ENCODE data around the gene VIT. TPM values are rescaled to one million over a fixed set of nuclear protein-coding genes. Genes with fewer than 3 reads are reported as not detected.

The VIT gene
- total RNA-seq, 1 donor from 2014 or later: 4.2 TPM

- no peak for TF ChIP-seq CTCF (IDR thresholded peaks at IDR 0.05)
- no peaks in the 10 kb centered on the region for H3K4me1 ChIP-seq
- no peaks in the 10 kb centered on the region for H3K27me3 ChIP-seq (ENCODE audit: low read depth)
- ATAC-seq: no peak
- no peaks in the 10 kb centered on the region for H3K9me3 ChIP-seq
- H3K36me3 ChIP-seq: no peaks in the 10 kb centered on the region
- intact Hi-C loops (cut with DNase I): no loop called here
- no peak for DNase-seq
- no peak overlapping the region for H3K27ac ChIP-seq
- H3K4me3 ChIP-seq: no peak overlapping the region
Observed at GRCh38 chr2:36731941-36732672, 35.6 kb downstream of the VIT start.

- H3K36me3 ChIP-seq: no peaks in the 10 kb centered on the region
- no peak overlapping the region for H3K4me3 ChIP-seq
- no peaks in the 10 kb centered on the region for H3K4me1 ChIP-seq
- no peaks in the 10 kb centered on the region for H3K27me3 ChIP-seq (ENCODE audit: low read depth)
- H3K9me3 ChIP-seq: no peaks in the 10 kb centered on the region
- intact Hi-C loops (cut with DNase I): no loop called here
- H3K27ac ChIP-seq: no peak overlapping the region
- no peak for DNase-seq
- no peak for TF ChIP-seq CTCF (IDR thresholded peaks at IDR 0.05)
- ATAC-seq: no peak
Observed at GRCh38 chr2:36732673-36733036, 36.1 kb downstream of the VIT start.

GRCh38 chr2:36733215-36733614, 36.7 kb downstream of the VIT start:
- no peak for ATAC-seq
- H3K27ac ChIP-seq: no peak overlapping the region
- no peaks in the 10 kb centered on the region for H3K27me3 ChIP-seq (ENCODE audit: low read depth)
- intact Hi-C loops (cut with DNase I): no loop called here
- H3K36me3 ChIP-seq: no peaks in the 10 kb centered on the region
- H3K9me3 ChIP-seq: no peaks in the 10 kb centered on the region
- H3K4me1 ChIP-seq: no peaks in the 10 kb centered on the region
- no peak overlapping the region for H3K4me3 ChIP-seq
- DNase-seq: no peak
- TF ChIP-seq CTCF (IDR thresholded peaks at IDR 0.05): no peak

GRCh38 chr2:36734304-36734703, 37.8 kb downstream of the VIT start:
- intact Hi-C loops (cut with DNase I): no loop called here
- Histone ChIP-seq H3K27ac (no peak overlapping the region), H3K36me3 (no peaks in the 10 kb centered on the region), H3K4me3 (no peak overlapping the region), H3K27me3 (ENCODE audit: low read depth) (no peaks in the 10 kb centered on the region), H3K9me3 (no peaks in the 10 kb centered on the region), H3K4me1 (no peaks in the 10 kb centered on the region)
- no peak for DNase-seq
- TF ChIP-seq CTCF (IDR thresholded peaks at IDR 0.05): no peak
- ATAC-seq: peak in 1 of 2 donors; percentile 39

- intact Hi-C loops (cut with DNase I): no loop called here
- TF ChIP-seq CTCF (IDR thresholded peaks at IDR 0.05): no peak
Observed at GRCh38 chr2:36737131-36737750, 40.7 kb downstream of the VIT start.

More at GRCh38 chr2:36737131-36737750, 40.7 kb downstream of the VIT start:
- H3K4me3 ChIP-seq: no peak overlapping the region
- H3K4me1 ChIP-seq: no peaks in the 10 kb centered on the region
- H3K27ac ChIP-seq: no peak overlapping the region
- no peaks in the 10 kb centered on the region for H3K36me3 ChIP-seq
- H3K9me3 ChIP-seq: no peaks in the 10 kb centered on the region
- ATAC-seq: no peak
- no peaks in the 10 kb centered on the region for H3K27me3 ChIP-seq (ENCODE audit: low read depth)
- no peak for DNase-seq
